Measurements from ENCODE around the gene ACTG1.

- TF ChIP-seq SMC3 (IDR thresholded peaks at IDR 0.05; ENCODE audit: low read depth, low read length), result no peak
- no peak for TF ChIP-seq MAX (IDR thresholded peaks at IDR 0.05; ENCODE audit: low read depth)
- TF ChIP-seq, protein P1, sequence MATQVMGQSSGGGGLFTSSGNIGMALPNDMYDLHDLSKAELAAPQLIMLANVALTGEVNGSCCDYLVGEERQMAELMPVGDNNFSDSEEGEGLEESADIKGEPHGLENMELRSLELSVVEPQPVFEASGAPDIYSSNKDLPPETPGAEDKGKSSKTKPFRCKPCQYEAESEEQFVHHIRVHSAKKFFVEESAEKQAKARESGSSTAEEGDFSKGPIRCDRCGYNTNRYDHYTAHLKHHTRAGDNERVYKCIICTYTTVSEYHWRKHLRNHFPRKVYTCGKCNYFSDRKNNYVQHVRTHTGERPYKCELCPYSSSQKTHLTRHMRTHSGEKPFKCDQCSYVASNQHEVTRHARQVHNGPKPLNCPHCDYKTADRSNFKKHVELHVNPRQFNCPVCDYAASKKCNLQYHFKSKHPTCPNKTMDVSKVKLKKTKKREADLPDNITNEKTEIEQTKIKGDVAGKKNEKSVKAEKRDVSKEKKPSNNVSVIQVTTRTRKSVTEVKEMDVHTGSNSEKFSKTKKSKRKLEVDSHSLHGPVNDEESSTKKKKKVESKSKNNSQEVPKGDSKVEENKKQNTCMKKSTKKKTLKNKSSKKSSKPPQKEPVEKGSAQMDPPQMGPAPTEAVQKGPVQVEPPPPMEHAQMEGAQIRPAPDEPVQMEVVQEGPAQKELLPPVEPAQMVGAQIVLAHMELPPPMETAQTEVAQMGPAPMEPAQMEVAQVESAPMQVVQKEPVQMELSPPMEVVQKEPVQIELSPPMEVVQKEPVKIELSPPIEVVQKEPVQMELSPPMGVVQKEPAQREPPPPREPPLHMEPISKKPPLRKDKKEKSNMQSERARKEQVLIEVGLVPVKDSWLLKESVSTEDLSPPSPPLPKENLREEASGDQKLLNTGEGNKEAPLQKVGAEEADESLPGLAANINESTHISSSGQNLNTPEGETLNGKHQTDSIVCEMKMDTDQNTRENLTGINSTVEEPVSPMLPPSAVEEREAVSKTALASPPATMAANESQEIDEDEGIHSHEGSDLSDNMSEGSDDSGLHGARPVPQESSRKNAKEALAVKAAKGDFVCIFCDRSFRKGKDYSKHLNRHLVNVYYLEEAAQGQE (IDR thresholded peaks at IDR 0.05; ENCODE audit: low read depth, low read length), result no peak
- TF ChIP-seq, protein P2, sequence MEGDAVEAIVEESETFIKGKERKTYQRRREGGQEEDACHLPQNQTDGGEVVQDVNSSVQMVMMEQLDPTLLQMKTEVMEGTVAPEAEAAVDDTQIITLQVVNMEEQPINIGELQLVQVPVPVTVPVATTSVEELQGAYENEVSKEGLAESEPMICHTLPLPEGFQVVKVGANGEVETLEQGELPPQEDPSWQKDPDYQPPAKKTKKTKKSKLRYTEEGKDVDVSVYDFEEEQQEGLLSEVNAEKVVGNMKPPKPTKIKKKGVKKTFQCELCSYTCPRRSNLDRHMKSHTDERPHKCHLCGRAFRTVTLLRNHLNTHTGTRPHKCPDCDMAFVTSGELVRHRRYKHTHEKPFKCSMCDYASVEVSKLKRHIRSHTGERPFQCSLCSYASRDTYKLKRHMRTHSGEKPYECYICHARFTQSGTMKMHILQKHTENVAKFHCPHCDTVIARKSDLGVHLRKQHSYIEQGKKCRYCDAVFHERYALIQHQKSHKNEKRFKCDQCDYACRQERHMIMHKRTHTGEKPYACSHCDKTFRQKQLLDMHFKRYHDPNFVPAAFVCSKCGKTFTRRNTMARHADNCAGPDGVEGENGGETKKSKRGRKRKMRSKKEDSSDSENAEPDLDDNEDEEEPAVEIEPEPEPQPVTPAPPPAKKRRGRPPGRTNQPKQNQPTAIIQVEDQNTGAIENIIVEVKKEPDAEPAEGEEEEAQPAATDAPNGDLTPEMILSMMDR (IDR thresholded peaks at IDR 0.05), result no peak
- TF ChIP-seq TCF12 (IDR thresholded peaks at IDR 0.05), result no peak
- TF ChIP-seq FOXM1 (IDR thresholded peaks at IDR 0.05; ENCODE audit: low read depth), result no peak
- TF ChIP-seq POLR2AphosphoS5 (IDR thresholded peaks at IDR 0.05; ENCODE audit: low read depth, low read length), result no peak
- TF ChIP-seq JUND (IDR thresholded peaks at IDR 0.05), result no peak
- no peak for TF ChIP-seq NFIC (IDR thresholded peaks at IDR 0.05; ENCODE audit: borderline replicate concordance)
- TF ChIP-seq GATA2 (CRISPR knock-in tag; IDR thresholded peaks at IDR 0.05), result no peak
These were observed 20.4 kb downstream of the ACTG1 start for GRCh38 chr17:81492202-81492601.

All from SK-N-SH (cell line).